ENCODE measurements around the gene COPS3.

The COPS3 gene

DNA sequence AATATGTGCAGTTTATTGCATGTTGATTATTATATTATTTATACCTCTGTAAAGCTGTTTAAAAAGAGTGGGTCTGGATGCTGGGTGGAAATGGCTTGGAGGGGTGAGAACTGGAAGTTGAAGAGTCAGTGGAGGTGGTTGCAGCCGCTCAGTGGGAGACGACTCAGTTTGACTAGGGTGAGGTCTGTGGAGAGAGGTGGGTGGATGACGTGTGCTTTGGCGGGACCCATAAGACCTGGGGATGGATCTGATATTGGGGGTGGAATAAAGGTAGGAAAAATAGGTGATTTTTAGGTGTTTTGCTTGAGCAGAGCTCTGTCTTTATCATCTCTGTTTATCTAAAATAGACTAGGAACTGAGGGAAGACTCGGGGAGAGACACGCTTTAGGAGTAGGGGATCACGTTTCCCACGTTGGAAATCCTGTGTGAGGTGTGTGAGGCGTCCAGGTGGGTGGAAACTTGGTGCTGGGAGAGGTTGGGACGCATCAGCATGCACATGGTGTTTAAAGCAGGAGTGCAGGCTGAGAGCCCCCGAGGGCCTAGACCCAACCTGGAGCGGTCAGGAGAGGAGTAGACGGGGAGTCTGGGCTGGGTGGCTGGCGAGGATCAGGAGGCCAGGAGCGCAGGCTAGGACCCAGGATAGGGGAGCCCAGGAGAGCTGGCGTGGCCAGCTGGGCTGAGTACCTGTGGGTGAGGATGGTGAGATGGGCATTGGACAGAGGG is 39.3 kb upstream of the COPS3 start:
- DNase-seq = no peak
- Histone ChIP-seq H3K27me3 (replicated peaks; ENCODE audit: control insufficient read depth, insufficient read depth, low read length, poor library complexity, severe bottlenecking) (no peaks in the 10 kb centered on the region), H3K9me3 (ENCODE audit: control insufficient read depth, low read length) (no peaks in the 10 kb centered on the region), H3K27ac (ENCODE audit: insufficient read depth, low read length, poor library complexity, severe bottlenecking) (no peak overlapping the region), H3K4me1 (ENCODE audit: control insufficient read depth, insufficient read depth, low read length, poor library complexity, severe bottlenecking) (no peaks in the 10 kb centered on the region), H3K4me3 (ENCODE audit: insufficient read depth, low read depth, low read length, poor library complexity, severe bottlenecking) (no peak overlapping the region), H3K36me3 (ENCODE audit: control insufficient read depth, insufficient read depth, low read length) (no peaks in the 10 kb centered on the region)

DNA sequence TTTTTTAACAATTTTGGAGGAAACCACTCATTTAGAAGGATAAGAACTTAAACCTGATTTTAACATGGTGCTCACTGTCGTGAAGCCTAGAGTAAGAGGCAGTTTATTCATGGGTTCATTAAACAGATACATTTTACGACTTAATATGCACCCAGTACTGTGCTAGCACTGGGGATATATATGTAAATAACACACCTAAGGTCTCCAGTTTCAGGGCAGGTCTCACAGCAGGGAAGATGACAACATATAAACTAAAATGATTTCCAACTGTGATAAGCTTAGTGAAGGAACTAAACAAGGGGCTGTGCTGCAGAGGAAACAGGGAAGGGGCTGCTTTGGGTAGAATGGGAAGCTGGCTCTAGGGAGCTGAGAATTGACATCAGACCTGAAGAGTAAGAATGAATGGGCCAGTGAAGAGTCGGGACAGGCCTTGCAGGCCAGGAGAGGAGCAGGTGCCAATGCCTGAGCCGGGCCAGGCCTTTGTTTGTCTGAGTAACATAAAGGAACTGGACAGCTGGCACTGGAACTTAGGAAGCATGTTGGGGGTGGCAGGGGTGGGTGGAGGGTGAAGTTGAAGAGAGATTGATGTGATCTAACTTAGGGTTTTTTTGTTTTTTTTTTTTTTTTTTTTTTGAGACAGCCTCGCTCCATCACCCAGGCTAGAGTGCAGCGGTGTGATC is 34.2 kb upstream of the COPS3 start:
- Histone ChIP-seq H3K36me3 (ENCODE audit: control insufficient read depth, insufficient read depth, low read length) (no peaks in the 10 kb centered on the region), H3K9me3 (ENCODE audit: control insufficient read depth, low read length) (no peaks in the 10 kb centered on the region), H3K27me3 (replicated peaks; ENCODE audit: control insufficient read depth, insufficient read depth, low read length, poor library complexity, severe bottlenecking) (no peaks in the 10 kb centered on the region), H3K27ac (ENCODE audit: insufficient read depth, low read length, poor library complexity, severe bottlenecking) (no peak overlapping the region), H3K4me3 (ENCODE audit: insufficient read depth, low read depth, low read length, poor library complexity, severe bottlenecking) (no peak overlapping the region), H3K4me1 (ENCODE audit: control insufficient read depth, insufficient read depth, low read length, poor library complexity, severe bottlenecking) (no peaks in the 10 kb centered on the region)
- DNase-seq = no peak

DNA sequence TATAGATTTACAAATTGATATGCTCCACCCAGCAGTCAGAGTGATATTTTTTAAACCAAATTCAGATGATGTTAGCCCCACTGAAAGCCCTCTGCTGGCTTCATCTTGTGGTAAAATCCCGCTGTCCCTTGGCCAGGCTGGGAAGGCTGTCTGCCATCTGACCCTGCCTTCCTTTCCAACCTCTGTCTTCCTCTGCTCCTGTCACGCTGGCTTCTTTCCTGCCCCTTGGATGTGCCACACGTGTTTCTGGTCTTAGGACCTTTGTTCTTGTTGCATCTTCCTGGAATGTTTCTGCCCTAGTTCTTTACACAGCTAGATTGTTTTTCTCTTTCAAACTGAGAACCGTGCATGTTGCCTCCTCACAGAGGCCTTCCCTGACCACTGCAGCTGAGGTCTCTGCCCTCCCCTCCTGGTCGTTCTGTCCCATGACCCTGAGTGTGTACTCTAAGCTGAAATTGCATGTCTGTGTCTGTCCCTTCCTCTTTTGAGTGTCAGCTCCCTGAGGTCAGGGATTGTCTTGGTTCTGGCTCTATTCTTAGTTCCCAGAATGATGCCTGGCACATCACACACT is 33.5 kb upstream of the COPS3 start:
- no peak overlapping the region for H3K4me3 ChIP-seq (ENCODE audit: insufficient read depth, low read depth, low read length, poor library complexity, severe bottlenecking)
- no peak overlapping the region for H3K27ac ChIP-seq (ENCODE audit: insufficient read depth, low read length, poor library complexity, severe bottlenecking)
- no peaks in the 10 kb centered on the region for H3K4me1 ChIP-seq (ENCODE audit: control insufficient read depth, insufficient read depth, low read length, poor library complexity, severe bottlenecking)
- no peaks in the 10 kb centered on the region for H3K36me3 ChIP-seq (ENCODE audit: control insufficient read depth, insufficient read depth, low read length)
- no peak for DNase-seq
- no peaks in the 10 kb centered on the region for H3K9me3 ChIP-seq (ENCODE audit: control insufficient read depth, low read length)
- no peaks in the 10 kb centered on the region for H3K27me3 ChIP-seq (replicated peaks; ENCODE audit: control insufficient read depth, insufficient read depth, low read length, poor library complexity, severe bottlenecking)

DNA sequence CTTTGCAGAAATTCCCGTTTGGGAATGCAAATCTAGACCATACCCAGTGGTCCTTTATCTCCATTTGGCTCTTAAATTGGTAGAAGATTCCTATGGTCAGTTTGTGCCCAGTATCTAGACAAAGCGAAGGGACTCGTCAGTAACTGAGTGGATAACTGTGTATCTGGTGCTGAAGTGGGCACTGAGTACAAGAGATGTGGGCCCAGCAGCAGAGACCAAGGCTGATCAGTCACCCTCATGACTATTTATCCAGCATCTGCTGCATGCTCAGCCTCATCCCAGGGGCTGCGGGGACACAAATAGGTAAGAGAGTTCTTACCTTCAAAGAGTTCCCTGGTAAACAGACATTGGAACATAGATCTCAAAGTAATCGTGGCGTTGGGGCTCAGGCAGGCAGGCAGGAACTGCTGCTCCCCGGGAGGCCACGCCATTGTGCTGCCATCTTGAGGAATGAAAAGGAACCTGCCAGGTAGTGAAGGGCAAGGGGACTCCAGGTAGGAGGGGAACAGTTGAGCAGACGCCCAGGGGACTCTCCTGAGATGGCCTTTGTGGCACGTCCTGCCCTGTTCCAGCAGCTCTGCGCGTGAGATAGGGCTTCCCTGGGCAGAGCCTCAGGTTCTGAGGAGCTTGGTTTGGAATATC is 32.4 kb upstream of the COPS3 start:
- H3K36me3 ChIP-seq (ENCODE audit: control insufficient read depth, insufficient read depth, low read length) = no peaks in the 10 kb centered on the region
- H3K9me3 ChIP-seq (ENCODE audit: control insufficient read depth, low read length) = no peaks in the 10 kb centered on the region
- peak; percentile 46 to 62 (median 57) for DNase-seq
- H3K27me3 ChIP-seq (replicated peaks; ENCODE audit: control insufficient read depth, insufficient read depth, low read length, poor library complexity, severe bottlenecking) = no peaks in the 10 kb centered on the region
- no peaks in the 10 kb centered on the region for H3K4me1 ChIP-seq (ENCODE audit: control insufficient read depth, insufficient read depth, low read length, poor library complexity, severe bottlenecking)
- no peak overlapping the region for H3K4me3 ChIP-seq (ENCODE audit: insufficient read depth, low read depth, low read length, poor library complexity, severe bottlenecking)
- no peak overlapping the region for H3K27ac ChIP-seq (ENCODE audit: insufficient read depth, low read length, poor library complexity, severe bottlenecking)

DNA sequence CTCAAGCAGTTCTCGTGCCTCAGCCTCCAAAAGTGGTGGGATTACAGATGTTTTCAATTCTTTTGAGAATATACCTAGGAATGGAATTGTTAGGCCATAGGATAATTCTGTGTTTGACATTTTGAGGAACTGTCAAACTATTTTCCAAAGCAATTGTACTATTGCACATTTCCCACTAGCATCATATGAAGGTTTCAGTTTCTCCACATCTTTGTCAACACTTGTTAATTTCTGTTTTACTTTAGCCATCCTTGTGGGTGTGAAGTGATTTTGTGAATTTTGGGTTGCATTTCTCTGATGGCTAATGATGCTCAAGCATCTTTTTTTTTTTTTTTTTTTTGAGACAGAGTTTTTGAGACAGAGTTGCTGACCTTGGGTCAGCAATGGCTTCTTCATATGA is 28.3 kb upstream of the COPS3 start:
- no peaks in the 10 kb centered on the region for H3K27me3 ChIP-seq (replicated peaks; ENCODE audit: control insufficient read depth, insufficient read depth, low read length, poor library complexity, severe bottlenecking)
- H3K4me1 ChIP-seq (ENCODE audit: control insufficient read depth, insufficient read depth, low read length, poor library complexity, severe bottlenecking) = peaks cover 6% of the 10 kb centered on the region
- no peak overlapping the region for H3K4me3 ChIP-seq (ENCODE audit: insufficient read depth, low read depth, low read length, poor library complexity, severe bottlenecking)
- no peaks in the 10 kb centered on the region for H3K36me3 ChIP-seq (ENCODE audit: control insufficient read depth, insufficient read depth, low read length)
- no peak for DNase-seq
- no peaks in the 10 kb centered on the region for H3K9me3 ChIP-seq (ENCODE audit: control insufficient read depth, low read length)
- H3K27ac ChIP-seq (ENCODE audit: insufficient read depth, low read length, poor library complexity, severe bottlenecking) = no peak overlapping the region

DNA sequence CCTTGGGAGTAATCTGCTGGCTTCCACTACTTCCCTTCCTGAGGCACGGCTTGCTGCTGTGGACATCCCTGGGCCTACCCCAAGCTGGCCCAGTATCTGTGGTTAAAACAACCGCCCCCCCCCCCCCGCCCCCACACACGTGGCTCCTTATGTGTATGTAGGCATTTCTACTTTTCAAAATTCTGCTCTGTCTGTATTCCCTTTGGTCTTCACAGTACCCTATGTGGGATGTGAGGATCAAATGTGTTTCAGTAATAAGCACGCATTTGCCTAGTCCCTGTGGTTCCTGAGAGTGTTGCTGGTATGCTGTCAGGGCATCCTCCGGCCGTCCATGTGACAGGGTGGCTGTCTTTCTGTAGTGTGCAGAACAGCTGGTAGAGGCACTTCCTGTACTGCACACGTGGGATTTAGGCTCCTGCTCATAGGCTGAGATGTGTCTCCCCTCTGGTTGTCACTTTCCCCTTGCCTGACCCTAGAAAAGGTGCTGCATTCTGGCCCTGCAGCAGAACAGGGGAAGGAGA is 24.3 kb upstream of the COPS3 start:
- Histone ChIP-seq H3K27ac (ENCODE audit: insufficient read depth, low read length, poor library complexity, severe bottlenecking) (no peak overlapping the region), H3K4me3 (ENCODE audit: insufficient read depth, low read depth, low read length, poor library complexity, severe bottlenecking) (no peak overlapping the region), H3K27me3 (replicated peaks; ENCODE audit: control insufficient read depth, insufficient read depth, low read length, poor library complexity, severe bottlenecking) (no peaks in the 10 kb centered on the region), H3K9me3 (ENCODE audit: control insufficient read depth, low read length) (no peaks in the 10 kb centered on the region), H3K4me1 (ENCODE audit: control insufficient read depth, insufficient read depth, low read length, poor library complexity, severe bottlenecking) (peaks cover 22% of the 10 kb centered on the region), H3K36me3 (ENCODE audit: control insufficient read depth, insufficient read depth, low read length) (no peaks in the 10 kb centered on the region)
- DNase-seq = peak in 2 of 3 donors; percentile 24 to 31

DNA sequence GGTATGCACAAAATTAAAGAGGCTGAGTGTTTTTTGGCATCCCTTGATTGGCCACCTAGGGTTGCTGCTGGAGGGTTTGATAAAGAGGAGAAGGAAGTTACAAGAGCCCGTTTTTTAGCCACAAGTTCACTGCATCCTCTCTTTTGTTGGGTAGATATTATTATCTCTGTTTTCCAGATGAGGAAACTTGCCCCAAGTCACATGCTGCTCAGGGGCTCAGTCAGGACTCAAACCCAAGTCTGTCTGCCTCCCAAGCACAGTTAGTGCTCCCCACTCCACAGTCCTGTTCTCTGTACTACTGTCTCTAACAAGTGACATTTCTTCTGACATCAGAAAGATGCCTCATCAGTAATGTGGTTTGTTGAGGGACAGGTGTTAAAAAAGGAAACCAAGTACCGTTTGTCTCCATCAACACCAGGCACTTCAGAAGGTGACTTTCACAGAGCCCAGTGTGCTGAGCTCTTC is 23.5 kb upstream of the COPS3 start:
- Histone ChIP-seq H3K4me1 (ENCODE audit: control insufficient read depth, insufficient read depth, low read length, poor library complexity, severe bottlenecking) (peaks cover 22% of the 10 kb centered on the region), H3K27ac (ENCODE audit: insufficient read depth, low read length, poor library complexity, severe bottlenecking) (no peak overlapping the region)
- DNase-seq = no peak

DNA sequence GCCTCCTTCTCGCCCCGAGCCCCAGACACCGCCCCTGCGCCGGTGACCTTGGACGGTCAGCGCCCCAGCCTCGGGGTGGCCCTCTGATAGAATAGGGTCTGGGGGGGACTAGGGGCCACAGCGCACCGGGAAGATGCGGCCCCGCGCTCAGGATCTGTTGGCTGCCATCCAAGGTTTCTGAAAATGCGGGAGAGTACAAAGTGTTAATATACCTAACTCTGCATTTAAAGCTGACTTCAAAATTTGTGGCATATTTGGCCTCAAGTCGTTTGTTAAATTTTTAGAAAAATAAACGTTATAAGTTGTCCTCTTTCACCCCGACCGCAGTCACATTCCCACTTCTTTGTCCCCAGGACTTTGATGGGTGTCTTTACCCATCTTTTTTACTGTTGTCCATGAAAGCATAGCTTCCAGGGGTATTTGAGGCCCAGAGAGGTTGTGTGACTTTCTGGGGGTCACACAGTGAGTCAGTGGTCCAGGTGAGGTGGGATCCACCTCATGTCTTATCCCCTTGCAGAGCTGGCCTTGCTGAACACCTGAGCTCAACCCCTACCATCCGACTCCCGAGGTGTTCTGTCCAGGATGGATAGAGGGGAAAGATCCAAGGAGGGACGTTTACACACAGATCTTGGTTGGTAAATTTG is 22.9 kb upstream of the COPS3 start:
- Histone ChIP-seq H3K36me3 (ENCODE audit: control insufficient read depth, insufficient read depth, low read length) (no peaks in the 10 kb centered on the region), H3K9me3 (ENCODE audit: control insufficient read depth, low read length) (no peaks in the 10 kb centered on the region), H3K4me1 (ENCODE audit: control insufficient read depth, insufficient read depth, low read length, poor library complexity, severe bottlenecking) (peaks cover 22% of the 10 kb centered on the region), H3K27me3 (replicated peaks; ENCODE audit: control insufficient read depth, insufficient read depth, low read length, poor library complexity, severe bottlenecking) (no peaks in the 10 kb centered on the region), H3K27ac (ENCODE audit: insufficient read depth, low read length, poor library complexity, severe bottlenecking) (no peak overlapping the region), H3K4me3 (ENCODE audit: insufficient read depth, low read depth, low read length, poor library complexity, severe bottlenecking) (peak overlapping the region; percentile 57)
- DNase-seq = no peak

More for the DNA sequence above, 23.5 kb upstream of the COPS3 start:
- no peaks in the 10 kb centered on the region for H3K9me3 ChIP-seq (ENCODE audit: control insufficient read depth, low read length)
- no peak overlapping the region for H3K4me3 ChIP-seq (ENCODE audit: insufficient read depth, low read depth, low read length, poor library complexity, severe bottlenecking)
- no peaks in the 10 kb centered on the region for H3K36me3 ChIP-seq (ENCODE audit: control insufficient read depth, insufficient read depth, low read length)
- H3K27me3 ChIP-seq (replicated peaks; ENCODE audit: control insufficient read depth, insufficient read depth, low read length, poor library complexity, severe bottlenecking) = no peaks in the 10 kb centered on the region

DNA sequence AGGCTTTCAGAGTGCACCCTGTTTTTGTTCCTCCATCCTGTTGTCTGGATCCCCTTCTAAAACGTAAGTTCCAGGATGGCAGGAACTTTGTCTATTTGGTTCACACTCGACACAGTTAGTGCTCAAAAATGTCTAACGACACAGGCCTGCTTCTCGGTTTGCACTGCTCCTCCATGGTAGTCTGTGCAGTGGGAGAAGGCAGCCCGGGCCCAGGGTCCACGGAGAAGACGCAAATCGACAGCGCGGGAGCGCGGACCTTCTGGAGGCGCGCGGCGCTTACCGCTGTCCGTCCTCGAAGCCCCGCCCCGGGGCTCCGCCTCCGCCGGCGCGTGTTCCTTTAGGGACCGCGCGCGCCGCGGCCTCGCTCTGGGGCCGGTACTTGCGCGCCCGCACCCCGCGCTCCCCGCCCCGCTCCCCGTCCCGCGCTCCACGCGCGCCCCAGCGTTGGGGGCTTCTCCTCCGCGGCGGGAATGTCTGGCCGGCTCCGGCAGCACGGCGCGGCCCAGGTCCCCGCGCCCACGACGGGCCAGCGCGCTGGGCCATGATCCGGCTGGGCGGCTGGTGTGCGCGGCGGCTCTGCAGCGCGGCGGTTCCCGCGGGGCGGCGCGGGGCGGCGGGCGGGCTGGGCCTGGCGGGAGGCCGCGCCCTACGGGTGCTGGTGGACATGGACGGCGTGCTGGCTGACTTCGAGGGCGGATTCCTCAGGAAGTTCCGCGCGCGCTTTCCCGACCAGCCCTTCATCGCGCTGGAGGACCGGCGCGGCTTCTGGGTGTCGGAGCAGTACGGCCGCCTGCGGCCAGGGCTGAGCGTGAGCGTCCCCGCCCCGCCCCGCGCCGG is 22.2 kb upstream of the COPS3 start, which contains the start of gene NT5M:
TSS of gene NT5M (plus strand) at position 364 of the 837 bp plus-strand sequence. CDS start at position 542, 178 bp downstream.
- Histone ChIP-seq H3K36me3 (ENCODE audit: control insufficient read depth, insufficient read depth, low read length) (no peaks in the 10 kb centered on the region), H3K27ac (ENCODE audit: insufficient read depth, low read length, poor library complexity, severe bottlenecking) (no peak within 1 kb of the TSS), H3K9me3 (ENCODE audit: control insufficient read depth, low read length) (no peaks in the 10 kb centered on the region), H3K27me3 (replicated peaks; ENCODE audit: control insufficient read depth, insufficient read depth, low read length, poor library complexity, severe bottlenecking) (no peaks in the 10 kb centered on the region), H3K4me3 (ENCODE audit: insufficient read depth, low read depth, low read length, poor library complexity, severe bottlenecking) (peak within 1 kb of the TSS; percentile 57), H3K4me1 (ENCODE audit: control insufficient read depth, insufficient read depth, low read length, poor library complexity, severe bottlenecking) (peaks cover 22% of the 10 kb centered on the region)
- DNase-seq = peak; percentile 15 to 51 (median 42)
